22Rv1 (cell line): ENCODE data around the gene IL22RA2.

Experiments used
- ZFX ChIP-seq: fragments of 450-650 bp; IDR thresholded peaks from 2 replicates; pipeline ENCODE4 v1.6.1; 2017; ENCODE audit warnings: antibody characterized with exemption, borderline replicate concordance
- TF ChIP-seq, protein P1 (sequence below): fragments of 450-650 bp; IDR thresholded peaks from 2 replicates; pipeline ENCODE4 v1.5.1; 2017; ENCODE audit warnings: mild to moderate bottlenecking

- TF ChIP-seq, protein P1, sequence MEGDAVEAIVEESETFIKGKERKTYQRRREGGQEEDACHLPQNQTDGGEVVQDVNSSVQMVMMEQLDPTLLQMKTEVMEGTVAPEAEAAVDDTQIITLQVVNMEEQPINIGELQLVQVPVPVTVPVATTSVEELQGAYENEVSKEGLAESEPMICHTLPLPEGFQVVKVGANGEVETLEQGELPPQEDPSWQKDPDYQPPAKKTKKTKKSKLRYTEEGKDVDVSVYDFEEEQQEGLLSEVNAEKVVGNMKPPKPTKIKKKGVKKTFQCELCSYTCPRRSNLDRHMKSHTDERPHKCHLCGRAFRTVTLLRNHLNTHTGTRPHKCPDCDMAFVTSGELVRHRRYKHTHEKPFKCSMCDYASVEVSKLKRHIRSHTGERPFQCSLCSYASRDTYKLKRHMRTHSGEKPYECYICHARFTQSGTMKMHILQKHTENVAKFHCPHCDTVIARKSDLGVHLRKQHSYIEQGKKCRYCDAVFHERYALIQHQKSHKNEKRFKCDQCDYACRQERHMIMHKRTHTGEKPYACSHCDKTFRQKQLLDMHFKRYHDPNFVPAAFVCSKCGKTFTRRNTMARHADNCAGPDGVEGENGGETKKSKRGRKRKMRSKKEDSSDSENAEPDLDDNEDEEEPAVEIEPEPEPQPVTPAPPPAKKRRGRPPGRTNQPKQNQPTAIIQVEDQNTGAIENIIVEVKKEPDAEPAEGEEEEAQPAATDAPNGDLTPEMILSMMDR: no peak
- no peak for TF ChIP-seq ZFX
These were observed 71.2 kb downstream of the IL22RA2 start for GRCh38 chr6:137102050-137102848.
